Measurements from ENCODE around the gene CYB5B.
A peak's percentile ranks its signal among the peaks of the same experiment; 100 is the strongest.

Gene CYB5B, protein sequence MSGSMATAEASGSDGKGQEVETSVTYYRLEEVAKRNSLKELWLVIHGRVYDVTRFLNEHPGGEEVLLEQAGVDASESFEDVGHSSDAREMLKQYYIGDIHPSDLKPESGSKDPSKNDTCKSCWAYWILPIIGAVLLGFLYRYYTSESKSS

DNA sequence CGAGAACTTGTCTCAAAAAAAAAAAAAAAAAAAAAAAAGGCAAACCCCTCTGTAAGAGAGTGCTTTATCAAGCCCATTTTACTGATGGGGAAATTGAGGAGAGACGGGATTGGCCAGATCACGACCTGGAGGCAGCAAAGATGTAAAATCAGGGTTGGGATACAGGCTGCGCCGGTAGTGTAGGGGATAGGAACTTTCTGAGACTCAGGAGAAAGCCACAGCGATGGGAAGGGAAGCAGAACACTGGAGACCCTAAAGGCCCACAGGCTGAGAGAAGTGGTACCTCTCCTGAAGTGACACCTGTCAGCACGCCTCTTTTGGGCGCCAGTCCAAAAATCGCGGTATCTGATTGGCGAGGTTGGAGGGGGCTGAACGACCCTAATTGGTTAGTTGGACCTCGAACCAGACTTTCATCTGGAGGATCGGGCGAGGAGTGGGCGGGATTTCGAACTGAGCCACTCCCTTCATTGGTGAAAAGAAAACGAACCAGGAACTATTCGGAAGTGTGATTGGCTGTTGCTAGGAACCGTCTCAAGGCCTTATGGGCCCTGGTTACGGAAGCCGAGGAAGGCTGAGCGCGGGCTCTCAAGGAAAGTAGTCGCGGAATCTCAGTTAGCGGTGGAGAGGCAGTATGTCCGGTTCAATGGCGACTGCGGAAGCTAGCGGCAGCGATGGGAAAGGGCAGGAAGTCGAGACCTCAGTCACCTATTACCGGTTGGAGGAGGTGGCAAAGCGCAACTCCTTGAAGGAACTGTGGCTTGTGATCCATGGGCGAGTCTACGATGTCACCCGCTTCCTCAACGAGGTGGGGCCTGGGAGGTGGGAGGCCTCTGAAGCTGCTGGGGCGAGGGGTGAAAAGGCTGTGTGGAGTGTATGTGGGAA lies at the start of gene CYB5B:
CYB5B (plus strand) TSS at position 567 of the 882 bp plus-strand sequence; CDS start at position 632, 65 bp downstream.
- peak; percentile 95 for DNase-seq

DNA sequence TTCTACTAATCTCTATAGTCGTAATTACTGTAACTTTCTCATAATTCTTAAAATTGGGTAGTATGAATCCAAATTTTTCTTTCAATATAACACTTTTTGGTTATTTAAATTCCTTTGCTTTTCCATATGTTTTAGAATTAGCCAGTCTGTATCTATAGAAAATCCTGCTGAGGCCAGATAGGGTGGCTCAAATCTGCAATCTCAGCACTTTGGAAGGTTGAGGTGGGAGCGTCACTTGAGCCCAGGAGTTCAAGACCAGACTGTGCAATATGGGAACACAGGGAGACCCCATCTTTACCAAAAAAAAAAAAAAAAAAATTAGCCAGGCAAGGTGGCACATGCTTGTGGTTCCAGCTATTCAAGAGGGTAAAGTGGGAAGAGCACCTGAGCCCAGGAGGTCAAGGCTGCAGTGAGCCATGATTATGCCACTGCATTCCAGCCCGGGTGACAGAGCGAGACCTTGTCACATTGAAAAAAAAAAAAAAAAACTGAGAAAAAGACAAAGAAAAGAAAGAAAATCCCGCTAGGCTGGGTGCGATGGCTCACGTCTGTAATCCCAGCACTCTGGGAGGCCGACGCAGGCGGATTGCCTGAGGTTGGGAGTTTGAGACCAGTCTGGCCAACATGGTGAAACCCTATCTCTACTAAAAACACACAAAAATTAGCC lies 47.9 kb upstream of the CYB5B start:
- DNase-seq: no peak

DNA sequence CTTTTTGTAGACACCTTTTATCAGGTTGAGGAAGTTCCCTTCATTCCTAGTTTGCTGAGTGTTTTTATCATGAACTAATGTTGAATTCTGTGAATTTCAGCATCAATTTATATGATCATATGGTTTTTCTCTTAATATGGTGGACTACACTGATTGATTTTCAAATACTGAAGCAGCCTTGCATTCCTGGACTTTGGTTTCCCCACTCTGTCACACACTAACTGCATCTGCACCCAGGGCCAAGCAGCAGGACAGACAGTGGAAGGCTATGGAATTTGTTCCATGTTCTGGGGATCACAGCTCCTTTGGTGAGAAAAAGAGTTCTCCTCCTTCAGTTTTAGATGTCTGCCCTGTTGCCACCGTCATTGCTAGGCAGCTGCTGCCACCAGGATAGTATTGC lies 46.4 kb upstream of the CYB5B start:
- no peak for DNase-seq

DNA sequence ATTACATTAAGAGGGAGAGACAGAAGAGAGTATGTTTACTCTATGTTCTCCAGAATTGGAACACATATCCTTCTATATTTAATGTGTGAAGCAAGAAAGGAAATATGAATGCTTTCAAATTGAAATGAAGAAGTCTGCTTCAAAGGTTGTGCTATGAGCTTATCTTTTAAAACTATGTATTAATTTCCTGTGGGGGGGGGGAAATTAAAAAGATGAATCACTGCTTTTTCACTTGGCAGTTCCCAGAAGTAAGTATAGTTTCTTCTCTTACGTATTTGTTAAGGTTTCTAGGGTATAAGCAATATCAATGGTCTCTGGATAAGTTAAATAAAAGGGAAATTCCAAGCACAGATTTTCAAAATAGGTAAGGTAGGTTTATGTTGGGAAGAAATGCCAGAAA lies 45.7 kb upstream of the CYB5B start:
- no peak for DNase-seq

DNA sequence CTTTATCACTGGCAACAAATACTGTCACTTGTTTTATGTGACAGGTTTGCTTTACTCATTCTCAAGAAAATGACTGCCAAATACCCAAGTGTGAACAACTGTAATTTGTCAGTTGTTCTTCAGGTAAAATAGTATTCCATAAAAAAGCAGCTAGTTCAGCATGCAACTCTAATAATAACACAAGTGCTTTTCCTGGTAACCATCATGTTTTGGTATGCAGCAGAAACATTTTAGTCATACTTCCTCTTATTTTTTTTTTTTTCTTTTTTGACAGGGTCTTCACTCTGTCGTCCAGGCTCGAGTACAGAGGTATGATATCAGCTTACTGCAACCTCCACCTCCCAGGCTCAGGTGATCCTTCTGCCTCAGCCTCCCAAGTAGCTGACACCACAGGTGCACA lies 43.2 kb upstream of the CYB5B start:
- no peak for DNase-seq

DNA sequence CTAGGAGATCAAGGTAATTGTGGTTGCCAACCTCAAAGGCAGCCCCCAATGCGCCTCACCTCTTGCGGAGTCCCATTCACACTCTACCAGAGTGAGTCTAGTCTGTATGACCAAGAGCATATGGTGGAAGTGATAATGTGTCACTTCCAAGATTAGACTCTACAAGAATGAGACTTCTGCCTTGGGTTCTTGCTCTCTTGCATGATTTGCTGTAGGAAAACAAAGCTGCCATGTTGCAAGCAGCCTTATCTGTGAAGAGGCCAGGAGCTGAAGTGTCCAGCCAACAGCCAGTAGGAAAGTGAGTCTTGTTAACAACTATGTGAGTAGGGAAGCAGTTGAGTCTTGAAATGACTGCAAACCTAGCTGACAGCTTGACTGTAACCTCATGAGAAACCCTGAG lies 42.0 kb upstream of the CYB5B start:
- no peak for DNase-seq

DNA sequence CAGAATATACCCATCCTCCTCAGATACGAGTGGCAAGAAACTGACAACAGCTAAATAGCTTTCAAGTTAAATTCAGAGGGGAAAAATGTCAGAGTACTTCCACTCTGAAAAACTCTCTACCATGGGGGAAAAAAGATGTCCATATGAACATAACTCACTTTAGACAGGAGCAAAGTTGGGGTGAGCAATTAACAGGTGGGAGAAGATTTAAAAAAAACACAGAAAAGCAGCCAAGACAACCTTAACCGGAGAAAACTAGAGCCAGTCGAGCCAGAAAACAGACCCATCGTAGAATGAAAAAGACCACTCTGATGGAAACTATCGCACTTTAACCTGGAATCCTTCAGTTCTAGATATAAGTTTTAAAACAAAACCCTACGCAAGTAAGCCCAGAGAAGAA lies 39.4 kb upstream of the CYB5B start:
- no peak for DNase-seq

DNA sequence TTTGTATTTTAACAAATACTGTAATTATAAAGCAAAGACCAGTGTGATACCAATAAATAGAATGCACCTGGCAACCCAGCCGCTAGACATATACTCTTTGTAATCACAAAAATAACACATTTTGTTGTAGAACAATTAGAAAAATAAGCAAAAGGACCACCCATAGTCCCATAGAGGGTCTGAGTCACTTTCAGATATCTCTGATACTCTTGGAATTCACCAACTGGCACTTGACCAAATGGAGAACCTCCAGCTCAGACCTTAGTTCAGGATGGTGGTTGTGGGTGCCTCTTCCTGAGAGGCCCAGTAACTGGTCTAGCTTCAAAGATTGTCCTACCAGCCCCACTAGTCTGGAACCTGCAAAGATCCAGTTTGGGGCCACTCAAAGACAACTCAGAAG lies 37.8 kb upstream of the CYB5B start:
- no peak for DNase-seq

DNA sequence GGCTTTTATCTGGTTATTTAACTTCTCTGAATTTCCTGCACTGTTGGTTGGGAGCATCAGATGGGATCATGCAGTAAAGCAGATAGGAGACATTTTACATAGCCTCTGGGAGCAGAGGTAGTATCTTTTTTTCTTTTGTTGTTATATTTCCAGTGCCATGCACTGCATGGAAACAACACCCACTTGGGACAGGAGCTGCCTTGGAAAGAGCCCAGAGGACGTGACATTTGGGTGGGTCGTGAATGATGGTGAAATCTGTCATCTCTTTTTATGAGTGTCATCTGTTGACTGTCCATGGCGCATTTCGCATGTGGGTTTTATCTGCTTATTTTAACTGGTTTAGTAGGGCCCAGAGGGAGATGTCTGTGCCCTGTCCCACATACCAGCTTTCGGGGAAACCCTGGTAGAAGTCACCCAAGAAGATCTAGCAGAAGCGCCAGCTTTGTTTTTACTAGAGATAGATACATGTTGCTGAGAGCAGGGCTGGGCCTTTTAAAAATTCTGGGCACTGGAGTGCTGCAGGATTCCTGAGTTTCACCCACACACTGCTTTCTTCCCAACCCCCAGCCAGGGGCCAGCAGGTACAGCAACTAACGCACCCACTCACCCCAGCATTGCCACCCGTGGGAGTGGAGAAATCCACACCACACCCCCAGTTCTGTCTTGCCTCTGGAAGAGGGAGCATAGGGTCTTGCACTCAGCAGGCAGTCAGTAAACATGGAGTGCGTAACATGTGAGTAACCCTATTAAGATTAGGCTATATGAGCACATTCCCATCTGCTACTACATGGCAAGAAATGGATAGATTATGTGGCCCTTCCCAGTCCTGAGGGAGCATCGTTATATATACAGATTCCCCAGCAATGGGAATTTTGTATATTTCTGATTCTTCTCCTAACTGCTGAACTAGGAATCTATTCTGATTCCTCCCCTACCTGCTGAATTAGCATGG lies 30.2 kb upstream of the CYB5B start:
- no peak for DNase-seq

DNA sequence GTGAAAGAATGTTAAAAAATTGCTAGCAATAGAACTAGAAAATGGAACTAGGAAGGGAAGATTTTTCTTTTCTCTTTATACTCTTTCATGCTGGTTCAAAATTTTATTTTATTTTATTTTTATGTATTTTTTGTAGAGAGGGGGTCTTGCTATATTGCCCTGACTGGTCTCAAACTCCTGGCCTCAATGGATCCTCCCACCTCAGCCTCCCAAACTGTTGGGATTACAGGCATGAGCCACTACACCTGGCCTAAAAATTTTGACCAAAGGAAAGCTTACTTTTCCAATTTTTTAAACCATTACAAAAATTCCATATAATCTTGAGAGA lies 28.6 kb upstream of the CYB5B start:
- DNase-seq: no peak

DNA sequence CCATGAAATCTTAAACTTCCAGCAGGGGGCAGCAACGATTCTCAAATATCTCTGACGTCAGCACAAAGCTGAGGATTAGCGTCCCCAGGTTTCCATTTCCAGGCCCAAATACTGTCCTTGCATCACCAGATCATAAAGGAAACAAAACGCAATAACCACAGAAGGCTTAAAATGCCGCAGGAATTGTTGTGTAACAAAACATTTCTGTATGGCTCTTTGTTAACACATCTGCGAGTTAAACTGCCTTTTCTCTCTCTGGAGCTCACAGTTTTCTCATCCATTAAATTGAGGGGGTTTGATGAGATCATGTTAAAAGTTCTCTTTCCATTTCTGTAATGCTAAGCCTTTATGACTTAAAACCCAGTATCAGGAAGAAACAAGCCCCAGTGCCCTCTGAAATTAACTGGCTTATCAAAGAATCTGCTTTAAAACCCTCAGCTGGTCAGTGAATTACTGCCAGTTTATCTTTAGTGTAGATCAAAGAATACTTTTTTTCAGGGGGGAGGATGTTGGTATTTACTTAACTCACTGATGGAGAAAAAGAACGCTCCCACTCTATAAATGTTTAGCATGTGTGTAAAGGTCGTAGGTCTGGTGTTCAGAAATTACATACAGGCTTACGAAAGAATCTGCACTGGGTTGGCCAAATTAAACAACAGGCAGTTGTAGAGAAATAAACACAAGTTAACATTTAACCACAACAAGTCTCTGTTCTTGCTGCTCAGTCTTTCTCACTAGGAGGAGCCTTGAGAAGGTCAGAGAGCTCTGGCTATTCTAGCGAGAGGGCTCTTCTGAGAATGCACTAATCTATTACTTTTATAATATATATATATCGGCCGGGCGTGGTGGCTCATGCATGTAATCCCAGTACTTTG lies 28.0 kb upstream of the CYB5B start:
- DNase-seq: peak; percentile 29

DNA sequence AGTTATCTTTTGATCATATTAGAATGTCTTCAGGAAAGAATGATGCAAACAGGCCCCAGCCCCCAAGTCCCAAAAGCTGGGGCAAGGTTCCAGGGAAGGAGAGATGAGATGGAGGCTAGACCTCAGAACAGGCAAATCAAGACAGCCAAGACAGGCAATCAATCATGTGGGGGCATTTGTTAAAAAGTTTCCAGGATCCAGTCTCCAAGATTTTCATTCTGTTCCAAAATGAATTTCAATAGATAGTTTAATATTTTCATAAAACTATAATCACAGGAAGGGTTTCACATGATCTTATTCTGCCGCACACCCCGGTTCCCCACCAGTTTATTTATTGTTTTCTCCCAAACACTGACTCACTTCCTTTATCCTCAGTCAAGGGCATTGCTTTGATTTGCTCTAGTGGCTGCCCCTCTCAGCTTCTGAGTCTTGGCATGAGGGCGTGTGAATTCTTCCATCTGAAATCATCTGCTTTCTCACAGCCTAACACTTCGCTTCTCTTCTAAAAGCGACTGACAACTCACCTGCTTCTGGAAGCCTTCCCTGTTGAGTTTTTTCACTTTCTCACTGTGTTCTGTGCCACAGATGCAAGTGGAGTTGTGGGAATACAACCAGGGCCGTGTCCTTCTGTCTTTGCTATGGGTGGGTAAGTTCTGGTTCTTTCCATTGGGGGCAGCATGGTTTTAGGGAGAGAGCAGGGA lies 26.4 kb upstream of the CYB5B start:
- DNase-seq: no peak

DNA sequence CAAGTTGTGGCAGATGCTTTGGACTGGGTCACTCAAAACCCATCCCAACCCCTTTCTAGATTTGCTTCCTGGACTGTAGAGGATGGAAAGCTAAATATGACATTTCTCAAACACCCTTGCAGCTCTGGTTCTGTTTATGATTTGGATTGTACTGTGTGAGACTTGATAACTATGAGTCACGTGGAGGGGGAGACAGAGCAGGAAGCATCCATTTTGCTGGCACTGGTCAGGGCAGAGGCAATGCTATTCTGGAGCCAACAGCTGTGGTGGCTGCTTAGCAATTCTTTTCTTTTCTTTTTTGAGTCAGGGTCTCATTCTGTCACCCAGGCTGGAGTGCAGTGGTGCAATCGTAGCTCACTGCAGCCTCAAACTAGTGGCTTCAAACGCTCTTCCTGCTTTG lies 25.1 kb upstream of the CYB5B start:
- peak; percentile 27 for DNase-seq

DNA sequence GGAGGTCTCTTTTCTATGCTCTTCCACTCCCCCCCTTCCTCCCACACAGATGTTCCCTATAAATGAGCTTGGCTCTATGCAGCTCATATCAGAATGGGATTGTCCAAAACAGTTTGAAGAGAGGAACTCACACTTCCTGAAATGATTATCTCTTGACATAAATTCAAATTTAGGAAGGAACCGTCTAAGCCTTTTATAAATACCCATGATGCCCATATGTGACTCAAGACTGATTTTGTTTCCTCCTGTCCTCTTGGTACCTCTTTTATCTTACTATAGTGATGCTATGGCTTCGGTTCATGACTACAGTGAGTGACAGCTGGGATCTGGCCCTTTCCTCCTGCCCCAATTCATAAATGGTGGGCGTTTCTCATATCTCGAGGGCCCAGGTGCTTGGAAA lies 22.0 kb upstream of the CYB5B start:
- DNase-seq: no peak

DNA sequence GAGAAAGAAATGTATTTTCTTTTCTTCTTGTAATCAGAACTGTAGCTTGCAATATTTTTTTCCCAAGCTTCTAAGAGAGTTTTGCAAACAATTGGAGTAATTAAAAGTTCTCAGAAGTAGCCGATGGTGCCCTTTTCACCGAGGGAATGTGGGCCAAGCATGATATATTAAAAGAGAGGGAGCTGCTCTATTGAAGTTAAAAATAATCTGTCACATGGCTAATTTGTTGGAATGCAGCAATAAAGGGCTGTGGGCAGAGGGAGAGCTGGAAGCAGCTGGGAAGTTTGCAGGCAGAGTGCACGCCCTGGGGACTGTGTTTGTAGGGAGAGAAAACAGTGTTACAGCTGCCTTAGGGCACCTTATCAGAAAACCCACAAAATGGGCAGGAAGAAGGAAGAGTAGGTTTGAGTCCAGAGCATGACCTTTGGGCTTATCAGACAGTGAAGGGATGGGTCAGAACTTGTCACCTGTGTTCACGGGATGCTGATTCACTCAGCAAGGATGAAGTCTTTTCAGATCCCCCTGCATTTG lies 20.1 kb upstream of the CYB5B start:
- DNase-seq: no peak

DNA sequence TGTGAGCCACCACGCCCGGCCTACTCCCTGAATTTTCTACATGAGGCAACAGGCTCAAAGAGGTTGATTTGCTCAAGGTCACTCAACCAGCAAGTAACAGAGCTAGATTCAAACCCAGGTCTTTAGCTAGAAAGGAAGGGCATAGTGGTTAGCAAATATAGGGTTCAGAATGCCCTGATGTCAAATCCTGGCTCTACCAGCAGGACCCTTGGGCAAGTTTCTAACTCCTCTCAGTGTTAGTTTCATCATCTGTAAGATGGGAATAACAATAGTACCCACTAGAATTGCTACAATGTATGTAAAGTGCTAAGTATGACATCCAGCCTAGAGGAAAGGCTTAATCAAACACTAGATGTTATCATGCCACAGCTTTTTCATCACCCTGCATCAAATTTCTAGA lies 19.1 kb upstream of the CYB5B start:
- DNase-seq: no peak

DNA sequence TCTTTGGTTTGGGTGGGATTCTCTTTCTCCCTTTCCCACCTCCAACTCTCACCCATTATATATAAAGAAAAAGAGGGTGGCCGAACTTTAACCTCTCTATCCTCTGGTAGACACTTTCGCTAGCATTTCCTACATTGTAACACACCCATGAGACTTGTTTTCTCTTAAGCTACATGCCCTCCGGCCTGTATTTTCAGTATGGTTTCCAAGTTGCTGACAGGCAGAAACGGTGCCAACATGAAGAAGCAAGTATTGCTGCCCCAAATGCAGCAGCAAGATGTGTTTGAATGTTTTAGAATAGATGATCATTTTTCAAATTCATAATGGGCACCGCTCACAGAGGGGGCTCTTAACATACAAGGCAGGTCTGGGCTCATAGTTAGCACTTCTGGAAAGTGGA lies 18.7 kb upstream of the CYB5B start:
- DNase-seq: no peak

DNA sequence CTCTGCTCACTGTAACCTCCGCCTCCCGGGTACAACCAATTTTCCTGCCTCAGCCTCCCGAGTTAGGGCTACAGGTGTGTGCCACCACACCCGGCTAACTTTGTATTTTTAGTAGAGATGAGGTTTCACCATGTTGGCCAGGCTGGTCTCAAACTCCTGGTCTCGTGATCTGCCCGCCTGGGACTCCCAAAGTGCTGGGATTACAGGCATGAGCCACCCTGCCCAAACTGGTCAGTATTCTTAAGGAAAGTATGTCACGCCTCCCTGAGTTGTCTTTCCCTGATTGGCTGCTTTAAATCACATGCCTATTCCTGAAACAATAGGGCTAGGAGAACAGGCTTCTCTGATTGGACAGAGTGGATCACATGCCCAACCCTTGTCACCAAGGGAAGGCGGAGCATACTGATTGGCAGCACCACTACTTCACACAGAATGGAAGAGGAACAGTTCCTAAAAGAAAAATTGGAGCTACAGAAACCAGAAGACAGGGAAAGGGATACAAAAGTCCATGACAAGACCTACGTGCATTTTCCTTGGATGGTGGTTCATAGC lies 17.6 kb upstream of the CYB5B start:
- no peak for DNase-seq

DNA sequence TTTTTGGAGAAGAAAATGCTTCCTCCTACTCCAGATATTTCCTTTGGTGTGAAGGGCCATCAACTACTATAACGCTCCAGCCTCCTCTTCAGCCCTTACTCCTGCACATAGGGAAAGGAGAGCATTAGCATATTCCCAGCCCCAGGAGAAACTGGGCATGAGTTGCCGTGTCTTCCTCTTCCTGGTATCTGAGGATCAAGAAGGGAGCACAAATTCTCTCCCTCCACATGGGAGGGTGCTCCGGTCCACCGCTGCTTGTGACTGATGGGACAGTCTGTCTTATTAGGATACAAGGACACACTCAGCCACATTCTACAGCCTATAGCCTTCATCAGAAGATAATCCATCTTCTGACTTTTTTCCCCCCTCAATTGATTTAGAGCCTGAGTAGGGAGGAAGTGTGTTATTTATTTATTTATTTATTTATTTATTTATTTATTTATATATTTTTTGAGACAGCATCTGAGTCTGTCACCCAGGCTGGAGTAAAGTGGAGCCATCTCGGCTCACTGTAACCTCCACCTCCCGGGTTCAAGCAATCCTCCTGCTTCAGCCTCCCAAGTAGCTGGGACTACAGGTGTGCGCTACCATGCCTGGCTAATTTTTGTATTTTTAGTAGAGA lies 16.6 kb upstream of the CYB5B start:
- DNase-seq: no peak

DNA sequence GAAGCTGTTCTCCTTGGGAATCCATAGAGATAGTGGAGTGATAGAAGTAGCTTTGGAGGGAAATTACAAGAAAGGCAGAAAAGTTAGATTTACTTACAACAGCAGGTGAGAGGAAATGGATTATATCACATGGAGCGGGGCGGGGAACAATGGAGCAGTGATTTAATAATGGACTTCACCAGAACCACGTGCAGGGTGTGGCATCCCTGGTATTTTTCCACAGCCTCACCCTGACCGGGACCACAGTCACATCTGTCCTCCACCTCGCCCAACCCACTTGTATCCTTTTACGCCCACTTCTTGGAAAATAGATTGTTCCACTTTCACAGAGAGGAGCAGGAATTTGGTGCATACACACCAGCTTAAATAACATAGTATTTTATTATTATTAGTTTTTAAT lies 15.9 kb upstream of the CYB5B start:
- DNase-seq: no peak
